Hair follicle dermal papilla cell (primary cell): ENCODE data around the gene SMYD5. TPM values are rescaled to one million over a fixed set of nuclear protein-coding genes. Genes with fewer than 3 reads are reported as not detected.

Experiments
- total RNA-seq: library from RNA; depleted of rRNA; stranded (reverse); fragments of >200 nt; gene quantifications from 2 replicates; pipeline ENCODE4 v1.2.3, GENCODE V29; 2012

SMYD5 gene
- 27.3 and 32.3 TPM in 2 replicates for total RNA-seq

DNA sequence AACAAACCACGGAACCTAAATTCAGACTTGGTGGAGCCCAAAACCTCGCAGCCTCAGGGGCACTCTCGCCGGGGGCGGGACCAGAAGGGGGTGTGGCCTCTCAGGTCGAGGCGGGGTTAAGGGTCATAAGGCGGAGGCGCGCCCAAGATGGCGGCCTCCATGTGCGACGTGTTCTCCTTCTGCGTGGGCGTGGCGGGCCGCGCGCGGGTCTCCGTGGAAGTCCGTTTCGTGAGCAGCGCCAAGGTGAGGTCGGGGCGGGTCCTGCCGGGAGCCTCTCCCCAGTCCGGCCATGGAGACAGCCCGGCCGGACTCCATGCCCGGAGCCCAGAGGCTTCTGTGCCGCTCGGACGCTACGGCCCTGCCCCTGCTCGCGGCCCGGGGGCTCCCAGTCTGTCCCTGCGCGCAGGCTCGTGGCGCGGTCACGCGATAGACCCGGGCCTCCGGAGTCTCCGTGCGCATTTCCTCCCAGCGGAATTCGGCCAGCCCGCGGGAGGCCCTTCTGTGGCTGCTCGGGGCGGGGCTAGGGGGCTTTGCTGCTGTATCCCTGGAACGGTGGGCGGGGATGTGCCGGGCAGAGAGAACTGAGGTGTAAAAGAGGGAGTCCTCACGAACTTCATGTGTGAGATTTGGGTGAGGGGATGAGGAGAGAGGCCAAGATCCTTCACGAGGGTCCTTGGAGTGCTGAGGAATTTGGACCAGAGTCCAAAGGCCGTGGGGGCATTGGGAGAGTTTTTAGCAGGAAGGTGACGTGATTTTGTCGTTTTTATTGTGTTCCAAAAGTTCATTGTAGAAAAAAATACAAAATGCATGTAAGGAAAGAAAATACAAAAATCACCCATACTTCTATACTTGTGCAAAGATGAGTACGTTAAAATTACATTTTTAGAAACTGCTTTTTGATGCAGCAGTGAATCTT, at the start of gene SMYD5:
SMYD5 (plus strand) TSS at position 126 of the 916 bp plus-strand sequence; CDS start at position 148, 22 bp downstream.

GRCh38 chr2:73202156-73203054, 11.6 kb upstream of the SMYD5 start, which contains the start of gene NOTO:
Gene NOTO, plus strand, starts transcription at chr2:73202574. Its CDS starts 93 bp downstream, at chr2:73202667.

GRCh38 chr2:73233154-73233931, 19.3 kb downstream of the SMYD5 start, which contains the start of gene PRADC1:
Gene PRADC1, minus strand, starts transcription at chr2:73233239. Its CDS starts 79 bp downstream, at chr2:73233160.

DNA sequence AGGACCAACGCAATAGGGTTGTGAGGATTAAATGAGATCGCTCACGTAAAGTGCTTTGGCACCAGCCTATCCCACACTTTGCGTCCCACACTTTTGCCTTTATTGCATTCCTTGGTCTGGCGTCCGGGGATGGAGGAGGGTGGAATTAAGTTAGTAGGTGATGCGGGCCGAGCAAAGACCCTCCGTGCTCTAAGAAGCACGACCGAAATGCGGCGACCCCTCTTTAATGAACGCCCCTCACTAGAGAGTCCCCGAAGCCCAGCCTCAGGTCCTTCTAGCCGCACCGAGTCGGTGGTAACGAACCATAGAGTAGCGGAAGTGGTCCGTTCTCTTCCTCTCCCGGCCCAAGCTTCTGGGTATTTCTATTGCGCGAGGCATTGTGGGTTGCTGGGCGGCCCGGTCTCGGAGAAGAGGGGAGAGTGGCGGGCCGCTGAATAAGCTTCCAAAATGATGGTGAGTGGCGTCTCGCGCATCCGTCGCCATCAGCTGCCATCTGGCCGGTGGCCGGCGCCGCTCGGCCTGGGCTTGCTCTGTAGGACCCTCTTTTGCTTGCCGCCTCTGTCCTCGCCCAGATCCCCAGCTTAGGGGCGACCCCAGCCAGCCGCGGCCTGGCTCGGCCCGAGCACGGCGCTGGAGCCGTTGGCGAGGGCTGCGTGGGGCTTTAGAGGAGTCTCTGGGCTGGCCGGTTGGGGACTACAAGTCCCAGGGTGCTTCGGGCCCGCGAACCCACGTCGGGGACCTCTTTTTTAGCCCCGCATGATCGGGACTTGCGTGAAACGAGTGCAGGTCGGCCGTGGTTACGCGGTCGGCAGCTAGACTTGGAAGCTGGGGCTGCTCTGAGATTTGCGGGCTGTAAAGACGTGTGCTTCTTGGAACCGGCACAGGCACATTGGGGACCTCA, 20.1 kb downstream of the SMYD5 start, which contains the start of gene CCT7:
CCT7 (plus strand) TSS at position 377 of the 901 bp plus-strand sequence; CDS start at position 448, 71 bp downstream.

Other genes with a start within 250 kb of the SMYD5 start
- gene SFXN5, start 142.5 kb upstream of the SMYD5 start, total RNA-seq = 11.1 and 15.1 TPM in 2 replicates
- gene RAB11FIP5, start 101.3 kb upstream of the SMYD5 start, total RNA-seq = 94.9 and 96.9 TPM in 2 replicates
- gene NOTO, start 11.7 kb upstream of the SMYD5 start, total RNA-seq = not detected in 2 replicates
- gene PRADC1, start 19.0 kb downstream of the SMYD5 start, total RNA-seq = 14.3 and 17.6 TPM in 2 replicates
- 166 and 183 TPM in 2 replicates for gene CCT7, start 20.1 kb downstream of the SMYD5 start, total RNA-seq
- gene FBXO41, start 70.2 kb downstream of the SMYD5 start, total RNA-seq = 1.3 and 1.5 TPM in 2 replicates
- gene EGR4, start 79.3 kb downstream of the SMYD5 start, total RNA-seq = 0.12 TPM in 1 of 2 replicates, not detected in the other
- 21.3 and 29.4 TPM in 2 replicates for gene ALMS1, start 171.6 kb downstream of the SMYD5 start, total RNA-seq